HG03175 (cell line): ENCODE measurements around the gene IL9.
A peak's percentile ranks its signal among the peaks of the same experiment; 100 is the strongest.

ENCODE experiments used
- ATAC-seq: cut with Tn5 transposase; IDR thresholded peaks from one replicate; pipeline ENCODE4 v1.9.1; 2021; ENCODE audit warnings: mild to moderate bottlenecking, moderate library complexity; ENCODE audit not compliant: unreplicated experiment

IL9 gene

GRCh38 chr5:135891791-135892190 lies 3.9 kb downstream of the IL9 start:
- ATAC-seq, result no peak

GRCh38 chr5:135891268-135891667 lies 4.4 kb downstream of the IL9 start:
- ATAC-seq, result no peak

- ATAC-seq, result peak; percentile 57
Observed at GRCh38 chr5:135890867-135891266, 4.8 kb downstream of the IL9 start.

DNA sequence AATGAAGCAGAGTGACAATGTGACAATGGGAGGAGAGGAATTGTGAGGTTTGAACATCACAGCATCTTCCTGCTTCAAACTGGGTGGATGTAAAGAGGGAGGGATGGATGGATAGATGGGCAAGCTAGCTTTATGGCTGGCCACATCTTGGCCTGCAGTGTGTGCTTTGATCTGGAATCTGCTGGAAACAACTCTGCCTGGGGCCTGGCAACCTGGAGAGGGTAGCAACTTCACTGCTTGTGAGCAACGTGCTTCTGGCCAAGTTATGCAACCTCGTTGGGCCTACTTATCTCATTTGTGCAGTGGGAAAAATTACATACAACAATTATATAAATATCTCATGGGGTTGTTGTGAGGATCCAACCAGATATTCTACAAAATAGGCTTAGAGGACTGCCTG lies 5.3 kb downstream of the IL9 start:
- no peak for ATAC-seq

DNA sequence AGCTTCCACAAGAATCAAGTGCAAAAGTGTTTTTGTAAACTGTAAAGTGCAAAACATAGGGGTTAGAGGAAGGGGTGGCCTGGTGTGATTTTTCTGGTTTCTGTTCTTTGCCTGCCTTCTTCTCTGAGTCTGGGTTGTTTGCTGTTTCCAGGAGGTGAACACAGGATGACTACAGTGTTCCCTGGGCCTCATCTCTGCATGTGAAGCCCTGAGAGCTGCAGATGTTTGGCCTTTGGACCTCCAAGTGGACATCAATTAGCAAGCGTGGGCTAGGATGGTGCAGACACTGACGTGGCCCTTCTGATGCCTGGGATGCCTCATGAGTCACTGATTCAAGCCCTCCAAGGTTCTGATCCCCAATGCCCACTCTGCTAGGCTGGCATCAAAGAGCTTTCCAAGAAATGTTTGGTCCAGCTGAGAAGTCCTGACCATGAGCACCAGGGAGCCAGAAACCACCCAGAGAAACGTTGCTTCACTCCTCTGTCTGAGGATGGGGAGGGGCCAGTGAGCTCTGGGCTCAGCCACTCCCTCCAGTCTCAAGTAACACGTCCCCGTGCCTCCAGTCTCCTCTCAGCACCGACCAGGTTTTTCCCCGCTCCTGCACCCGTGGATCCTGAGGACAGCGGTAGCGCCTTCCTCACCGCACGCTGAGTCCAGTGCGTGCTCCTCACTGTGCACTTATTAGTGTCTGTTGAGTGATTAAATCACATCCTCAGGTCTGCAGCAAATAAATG lies 7.6 kb downstream of the IL9 start:
- no peak for ATAC-seq

DNA sequence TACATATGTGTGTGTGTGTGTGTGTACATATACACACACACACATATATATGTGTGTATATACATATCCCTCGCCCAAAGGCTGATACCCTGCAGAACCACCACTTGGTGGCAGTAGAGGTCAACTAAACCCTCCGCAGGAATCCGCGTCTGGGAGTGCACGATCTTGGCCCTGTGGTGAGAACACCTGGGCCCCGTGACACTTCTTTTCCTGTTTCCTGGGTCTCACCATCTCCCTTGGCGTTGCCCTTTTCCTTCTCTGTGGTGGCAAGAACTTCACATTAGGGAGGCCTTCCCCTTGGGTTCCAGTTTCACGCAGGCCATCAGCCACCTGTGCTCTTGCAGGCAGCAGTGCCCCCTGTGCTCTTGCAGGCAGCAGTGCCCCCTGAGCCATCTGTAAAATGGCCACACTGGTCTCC lies 8.2 kb downstream of the IL9 start:
- peak; percentile 88 for ATAC-seq

GRCh38 chr5:135886136-135886535 lies 9.5 kb downstream of the IL9 start:
- no peak for ATAC-seq

DNA sequence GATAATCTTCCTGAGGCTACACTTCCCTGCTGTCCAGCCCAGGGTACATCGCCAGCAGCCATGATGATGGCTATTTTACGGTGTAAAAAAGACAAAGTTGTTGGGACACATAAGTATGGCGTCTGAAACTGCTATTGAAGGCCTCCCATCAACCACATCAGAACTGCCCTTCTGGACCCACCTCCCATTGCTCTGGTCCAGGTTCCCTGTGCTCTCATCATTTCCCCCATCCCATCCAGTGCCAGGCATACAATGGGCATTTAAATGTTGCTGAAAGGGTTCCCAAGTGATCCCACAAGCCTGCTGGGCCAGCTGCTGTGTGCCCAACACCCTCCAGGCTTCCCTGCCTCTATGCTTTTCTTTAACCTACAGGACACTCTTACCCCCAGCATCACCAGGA lies 10.6 kb downstream of the IL9 start:
- no peak for ATAC-seq

DNA sequence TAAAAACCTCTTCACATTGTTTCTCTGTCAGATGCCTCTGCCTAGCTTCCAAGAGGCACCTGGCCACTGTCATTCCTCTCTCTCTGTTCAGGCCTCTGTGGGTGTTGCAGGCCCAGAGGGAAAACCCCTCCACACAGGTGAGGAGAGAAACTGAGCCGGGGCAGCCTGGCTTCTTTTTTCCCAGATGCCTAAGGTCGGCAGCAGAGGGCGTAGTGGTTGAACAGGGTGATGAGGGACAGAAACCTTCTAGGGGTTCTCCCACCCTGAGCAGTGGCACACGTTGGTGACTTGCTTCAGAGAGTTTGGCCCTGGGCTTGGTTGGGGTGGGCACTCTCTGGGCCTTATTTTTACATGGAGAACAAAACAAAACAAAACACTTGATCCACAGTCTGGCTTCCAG lies 12.2 kb downstream of the IL9 start:
- no peak for ATAC-seq

- ATAC-seq, result no peak
Observed at GRCh38 chr5:135883026-135883425, 12.6 kb downstream of the IL9 start.

GRCh38 chr5:135881819-135882218 lies 13.8 kb downstream of the IL9 start:
- no peak for ATAC-seq

GRCh38 chr5:135881244-135881643 lies 14.4 kb downstream of the IL9 start:
- ATAC-seq, result no peak

DNA sequence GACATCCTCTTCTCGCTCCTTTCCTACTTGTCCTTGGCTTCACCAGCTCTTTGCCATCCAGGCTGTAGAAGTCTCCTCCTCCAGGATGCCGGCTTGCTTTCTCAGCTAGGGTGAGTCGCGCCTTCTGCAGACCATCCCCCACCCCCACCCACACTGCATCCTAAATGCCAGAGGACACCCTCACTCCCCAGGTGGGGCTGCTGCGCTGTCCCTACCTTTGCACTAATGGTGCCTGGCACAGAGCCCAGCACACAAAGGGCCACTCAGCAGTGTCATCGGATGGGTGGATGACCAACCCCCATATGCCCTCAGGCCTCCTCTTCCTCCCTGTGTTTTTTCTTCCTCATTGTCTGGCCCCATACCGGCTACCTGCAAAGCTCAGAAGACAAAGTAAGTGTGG lies 14.8 kb downstream of the IL9 start:
- ATAC-seq, result no peak

DNA sequence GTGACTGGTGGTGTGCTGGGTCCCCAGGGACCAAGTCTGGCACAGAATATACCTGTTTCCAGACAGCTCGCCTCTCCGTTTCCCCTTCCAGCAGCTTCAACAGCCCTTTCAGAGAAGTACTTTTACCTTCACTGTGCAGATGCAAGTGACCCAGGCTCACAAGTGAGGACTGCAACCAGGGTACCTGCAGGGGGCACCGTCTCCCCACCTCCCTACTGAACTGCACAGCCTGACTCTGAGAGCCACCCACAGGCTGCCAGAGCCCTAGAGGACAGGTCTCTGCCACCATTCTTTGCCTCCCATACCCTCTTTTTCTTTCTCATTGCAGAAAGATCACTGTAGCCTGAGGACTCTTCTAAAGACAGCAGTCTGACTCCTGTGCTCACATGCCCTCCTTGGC lies 15.4 kb downstream of the IL9 start:
- ATAC-seq, result no peak

- no peak for ATAC-seq
Observed at GRCh38 chr5:135879591-135879990, 16.1 kb downstream of the IL9 start.

GRCh38 chr5:135878156-135878620 lies 17.5 kb downstream of the IL9 start:
- ATAC-seq, result no peak

DNA sequence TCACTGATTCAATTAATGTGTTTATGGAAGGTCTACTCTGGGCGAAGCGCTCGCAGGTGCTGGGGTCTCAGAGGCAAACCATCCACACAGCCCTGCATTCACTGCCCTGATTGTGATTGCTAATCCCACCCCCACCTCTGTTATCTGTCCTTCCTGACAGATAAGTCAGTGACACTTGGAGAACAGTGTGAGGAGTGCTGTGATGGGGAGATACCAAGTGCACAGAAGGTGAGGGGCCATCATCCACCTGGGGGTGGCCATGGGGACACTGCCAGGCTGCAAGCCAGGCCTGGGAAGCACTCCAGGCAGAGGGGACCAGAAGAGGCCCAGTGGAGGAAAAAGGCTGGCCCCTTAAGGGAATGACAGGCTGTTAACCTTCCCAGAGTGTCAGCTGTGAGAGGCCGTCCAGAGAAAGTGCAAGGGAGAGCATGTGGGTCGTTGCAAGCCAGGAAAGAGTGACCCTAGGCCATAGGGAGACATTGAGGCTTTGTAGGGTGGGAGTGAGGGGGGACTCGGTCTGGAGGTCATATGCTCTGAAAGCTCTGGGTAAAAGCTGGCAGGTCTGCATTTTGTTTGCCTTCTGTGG lies 18.0 kb downstream of the IL9 start:
- ATAC-seq, result no peak

GRCh38 chr5:135876146-135876545 lies 19.5 kb downstream of the IL9 start:
- ATAC-seq, result no peak

GRCh38 chr5:135875567-135875966 lies 20.1 kb downstream of the IL9 start:
- ATAC-seq, result no peak

DNA sequence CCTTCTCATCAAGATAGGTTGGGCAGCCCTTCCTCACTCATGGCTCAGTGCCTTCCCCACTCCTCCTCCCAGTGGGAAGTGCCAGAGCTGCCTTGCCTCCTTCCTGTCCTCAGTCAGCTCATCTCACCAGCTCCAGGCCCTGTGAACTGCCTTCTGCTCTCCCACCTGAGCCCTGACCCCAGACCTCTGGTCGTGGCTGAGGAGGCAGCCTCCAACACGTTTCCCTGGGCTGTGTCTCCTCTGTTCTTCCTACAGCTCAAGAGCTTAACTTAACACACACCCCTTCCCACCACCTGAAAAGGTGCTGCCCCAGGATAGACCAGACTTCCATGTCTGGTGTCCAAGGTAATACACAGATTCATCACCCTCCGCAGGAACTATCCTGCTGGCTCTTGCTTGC lies 21.2 kb downstream of the IL9 start:
- no peak for ATAC-seq

GRCh38 chr5:135873831-135874230 lies 21.8 kb downstream of the IL9 start:
- no peak for ATAC-seq

DNA sequence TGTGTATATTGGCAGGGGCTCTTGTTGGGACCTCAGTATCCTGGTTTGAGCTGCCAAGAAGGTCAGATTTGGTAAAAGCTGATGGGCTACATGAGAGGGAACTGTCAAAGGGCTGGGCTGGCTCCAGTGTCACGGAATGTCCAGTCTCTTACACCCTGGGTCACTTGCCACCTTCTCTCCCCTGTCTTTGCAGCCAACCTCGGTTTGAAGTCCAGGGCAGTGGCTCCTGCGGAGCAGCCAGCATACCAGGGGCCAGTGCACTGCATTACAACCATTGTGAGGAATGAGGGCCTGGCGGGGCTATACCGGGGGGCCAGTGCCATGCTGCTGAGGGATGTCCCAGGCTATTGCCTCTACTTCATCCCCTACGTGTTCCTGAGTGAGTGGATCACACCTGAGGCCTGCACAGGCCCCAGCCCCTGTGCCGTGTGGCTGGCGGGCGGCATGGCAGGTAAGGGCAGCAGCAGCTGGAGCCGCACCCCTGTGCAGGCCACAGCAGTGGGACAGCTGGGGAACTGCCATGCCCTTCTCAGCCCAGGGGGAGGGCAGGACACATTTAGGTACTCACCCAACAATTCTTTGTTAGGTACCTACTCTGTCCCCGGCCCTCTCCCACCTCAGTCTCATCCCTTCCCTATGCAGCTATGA lies 24.2 kb downstream of the IL9 start:
- ATAC-seq, result no peak
